ENCODE results near the gene PEAK1.

- TF ChIP-seq POLR2A (IDR thresholded peaks at IDR 0.05; ENCODE audit: low read depth) (no peak), CTCF (IDR thresholded peaks at IDR 0.05) (no peak)
Observed at GRCh38 chr15:77119446-77119845, 300.5 kb downstream of the PEAK1 start.
